Activated CD4-positive, alpha-beta T cell treated with anti-CD3 and anti-CD28 coated beads for 24 hours (primary cell): ENCODE data around the gene MASP1.
"Not testable (repeated sequence)": the region's sequence is repeated elsewhere in the genome, so short reads cannot be mapped to it uniquely, and the experiment has no call there.

Experiments
- DNase-seq, 2 donors: peaks; one replicate each; pipeline ENCODE4 v3.0.0-alpha.2; 2020; ENCODE audit warnings: low read depth in 2 of 2

The MASP1 gene

GRCh38 chr3:187265461-187265955 lies 26.0 kb downstream of the MASP1 start:
- no peak for DNase-seq

GRCh38 chr3:187264911-187265310 lies 26.6 kb downstream of the MASP1 start:
- no peak for DNase-seq

DNA sequence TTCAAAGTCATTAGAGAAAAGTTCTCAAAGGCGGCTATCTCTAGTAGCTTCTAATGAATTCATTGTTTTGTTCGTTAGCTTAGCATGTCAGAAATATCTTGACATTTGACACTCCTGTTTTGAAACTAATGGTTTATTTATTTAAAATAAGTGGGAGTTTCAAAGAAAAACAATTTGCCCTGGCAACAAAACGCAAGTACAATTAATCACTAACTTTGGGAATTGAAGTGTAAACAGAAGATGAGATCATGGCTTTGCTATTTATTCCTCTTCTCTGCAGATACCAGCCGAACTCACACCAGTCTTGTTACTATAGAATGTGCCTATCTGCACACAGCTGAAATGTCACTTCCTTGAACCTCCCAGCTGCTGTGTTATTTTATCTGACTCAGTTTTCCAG lies 27.5 kb downstream of the MASP1 start:
- DNase-seq, result no peak

GRCh38 chr3:187263270-187263669 lies 28.3 kb downstream of the MASP1 start:
- no peak for DNase-seq

DNA sequence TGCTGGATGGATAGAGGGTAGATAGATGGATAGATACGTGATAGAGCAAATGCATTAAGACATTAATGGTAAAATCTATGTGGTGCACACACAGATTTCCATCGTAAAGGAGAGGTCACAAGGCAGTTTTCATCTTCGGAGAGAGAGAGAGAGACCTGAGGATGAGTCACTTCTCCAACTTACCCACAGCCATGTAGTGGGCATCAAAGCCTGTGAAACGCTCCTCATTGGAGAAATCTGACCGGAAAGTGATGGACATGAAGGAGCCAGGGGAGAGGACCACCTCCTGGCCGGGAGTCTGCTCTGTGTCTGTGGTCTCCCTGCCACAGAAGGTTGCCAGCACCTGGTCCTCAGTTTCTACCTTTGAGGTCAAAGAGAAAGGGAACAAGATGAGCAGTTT lies 29.2 kb downstream of the MASP1 start:
- no peak for DNase-seq

DNA sequence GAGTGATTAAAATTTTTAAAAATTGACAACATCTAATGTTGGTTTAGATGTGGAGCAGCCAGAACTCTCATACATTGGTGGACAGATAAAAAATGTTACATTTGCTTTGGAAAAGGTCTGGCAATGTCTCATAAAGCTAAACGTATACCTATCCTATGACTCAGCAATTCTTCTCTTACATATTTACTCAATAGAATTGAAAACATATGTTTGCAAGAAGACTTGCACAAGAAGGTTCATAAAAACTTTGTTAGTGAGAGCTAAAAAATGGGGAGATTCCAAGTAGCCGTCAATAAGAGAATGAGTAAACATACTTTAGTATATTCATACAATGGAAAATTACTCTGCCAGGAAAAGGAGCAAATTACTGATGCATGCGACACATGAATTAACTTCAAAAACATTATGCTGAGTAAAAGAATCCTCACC lies 30.0 kb downstream of the MASP1 start:
- no peak for DNase-seq

DNA sequence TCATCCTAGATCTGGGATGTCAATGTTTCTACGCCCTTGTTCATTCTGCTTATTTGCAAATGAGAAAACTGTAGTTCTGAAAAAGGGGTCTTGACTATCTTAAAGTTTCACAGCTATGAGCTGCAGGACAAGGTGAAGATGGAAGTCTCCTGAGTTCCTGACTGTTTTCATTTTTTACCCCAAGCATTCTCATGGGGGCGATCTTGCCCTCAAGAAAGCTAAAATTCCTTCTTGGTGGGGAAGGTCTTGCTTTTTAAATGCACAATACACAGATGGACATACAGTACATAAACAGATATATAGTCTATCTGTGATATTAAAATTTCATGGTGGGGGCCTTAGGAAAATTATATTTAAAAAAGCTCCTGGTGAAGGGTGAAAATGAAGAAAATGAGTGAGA lies 32.4 kb downstream of the MASP1 start:
- no peak for DNase-seq

DNA sequence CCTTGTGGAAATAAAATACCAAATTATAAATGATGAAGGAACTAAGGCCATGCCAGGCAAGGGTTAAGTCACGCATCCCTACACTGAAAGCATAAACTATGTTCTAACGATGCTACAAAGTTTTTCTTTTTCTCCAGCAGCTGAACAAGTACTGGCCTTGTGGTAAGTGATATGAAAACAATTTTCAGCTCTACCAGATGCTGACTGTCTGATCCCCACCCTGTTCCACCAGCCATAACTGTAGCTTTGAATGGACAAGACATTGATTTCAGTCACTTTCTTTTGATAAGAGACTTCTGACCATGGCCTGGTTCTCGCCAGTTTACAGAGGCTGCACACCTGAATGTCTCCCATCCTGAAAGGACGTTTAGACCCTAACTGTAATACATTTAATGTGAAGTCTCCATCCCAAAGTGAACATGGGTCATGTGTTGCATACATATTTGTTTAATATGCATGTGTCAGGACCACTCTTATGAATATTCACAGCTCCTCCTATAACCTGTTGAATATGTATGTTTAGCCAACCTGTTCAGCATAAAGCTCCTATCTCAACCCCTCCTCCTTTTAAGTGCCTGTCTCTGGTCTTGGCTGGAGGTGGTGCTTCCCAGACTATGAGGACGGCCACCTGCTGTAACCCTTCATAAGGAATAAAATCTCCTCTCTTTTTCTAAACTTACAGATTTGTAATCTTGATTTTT lies 33.4 kb downstream of the MASP1 start:
- no peak for DNase-seq

GRCh38 chr3:187257471-187257870 lies 34.1 kb downstream of the MASP1 start:
- no peak for DNase-seq

DNA sequence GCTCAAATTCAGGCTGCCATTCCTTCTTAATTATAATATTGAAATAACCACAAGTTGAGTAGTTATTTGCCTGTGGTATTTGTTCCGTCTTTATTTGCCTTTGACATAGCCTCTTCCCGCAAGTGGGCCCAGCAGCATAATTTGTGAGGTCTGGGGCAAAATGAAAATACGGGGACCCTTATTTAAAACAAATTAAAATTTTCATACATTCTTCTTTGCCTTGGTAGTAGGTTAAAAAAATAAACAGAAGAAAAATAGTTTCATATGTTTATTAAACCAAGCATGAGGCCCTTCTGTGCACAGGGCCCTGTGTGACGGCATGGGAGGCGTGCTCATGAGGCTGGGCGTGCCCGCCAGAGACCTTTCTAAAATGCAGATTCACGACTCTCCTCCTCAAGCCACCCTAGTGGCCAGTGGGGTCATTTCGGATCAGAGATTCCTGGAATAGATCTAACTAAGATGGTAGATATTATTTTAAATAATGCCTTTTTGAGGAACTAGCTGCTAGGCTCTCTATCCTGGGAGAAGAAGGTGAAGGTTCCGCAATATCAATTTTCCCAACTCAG lies 35.4 kb downstream of the MASP1 start:
- DNase-seq, result no peak

GRCh38 chr3:187255314-187255713 lies 36.2 kb downstream of the MASP1 start:
- DNase-seq, result no peak

DNA sequence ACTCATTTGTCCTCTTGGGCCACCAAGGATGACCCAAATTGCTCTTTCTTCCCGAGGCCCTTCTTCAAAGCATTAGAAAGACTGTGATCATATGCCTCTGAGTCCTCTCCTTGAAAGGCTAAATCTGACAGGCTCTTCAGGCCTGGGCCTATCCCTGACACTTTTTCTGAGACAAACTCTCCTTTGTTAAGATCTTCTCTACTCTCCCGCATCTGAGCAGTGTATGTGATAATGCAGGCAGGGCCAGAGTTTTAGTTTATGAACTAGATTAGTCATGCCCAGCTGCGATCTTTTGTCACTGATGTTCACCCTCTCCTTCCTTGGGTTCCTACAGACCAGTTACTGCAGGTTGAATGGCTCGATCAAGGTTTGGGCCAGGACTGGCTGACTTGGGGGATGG lies 39.2 kb downstream of the MASP1 start:
- DNase-seq, result no peak

DNA sequence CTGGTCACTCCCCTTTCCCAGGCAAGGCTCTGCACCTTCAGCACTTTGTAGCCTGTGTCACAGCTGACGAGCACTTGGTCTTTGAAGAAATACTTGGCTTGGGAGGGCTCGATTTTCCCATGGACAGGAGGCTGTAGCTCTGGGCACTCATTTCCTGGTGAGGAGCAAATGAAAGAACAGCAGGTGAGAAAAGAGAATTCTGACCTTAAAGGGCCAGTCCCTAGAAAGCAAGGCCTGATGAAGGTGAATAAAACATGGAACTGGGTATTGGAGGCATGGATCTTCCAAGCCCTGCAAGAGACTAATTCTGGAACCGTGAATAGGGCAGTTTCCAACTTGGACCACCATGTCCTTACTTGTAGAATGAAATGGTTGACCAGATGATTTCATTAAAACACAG lies 39.9 kb downstream of the MASP1 start:
- no peak for DNase-seq

DNA sequence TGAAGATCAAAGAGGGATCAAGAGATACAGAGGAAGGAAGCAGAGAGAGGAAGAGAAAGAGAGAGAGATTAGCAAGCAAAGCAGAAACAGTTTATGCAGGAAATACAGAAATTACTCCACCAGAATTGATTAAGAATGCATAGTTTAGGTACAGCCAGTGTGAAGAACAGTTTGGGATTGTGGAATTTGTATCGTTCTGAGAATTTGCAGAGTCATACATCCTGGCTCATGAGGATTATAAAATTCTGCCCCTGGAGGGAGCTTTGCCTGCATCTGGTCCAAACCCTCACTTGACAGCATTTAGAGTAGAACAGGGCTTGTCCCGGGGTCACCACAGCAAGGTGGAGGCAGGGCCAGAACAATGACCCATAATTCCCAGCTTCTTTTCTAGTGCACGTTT lies 44.1 kb downstream of the MASP1 start:
- no peak for DNase-seq

- DNase-seq, result no peak
Observed at GRCh38 chr3:187243933-187244524, 47.5 kb downstream of the MASP1 start.

GRCh38 chr3:187242900-187243299 lies 48.6 kb downstream of the MASP1 start:
- DNase-seq, result no peak

DNA sequence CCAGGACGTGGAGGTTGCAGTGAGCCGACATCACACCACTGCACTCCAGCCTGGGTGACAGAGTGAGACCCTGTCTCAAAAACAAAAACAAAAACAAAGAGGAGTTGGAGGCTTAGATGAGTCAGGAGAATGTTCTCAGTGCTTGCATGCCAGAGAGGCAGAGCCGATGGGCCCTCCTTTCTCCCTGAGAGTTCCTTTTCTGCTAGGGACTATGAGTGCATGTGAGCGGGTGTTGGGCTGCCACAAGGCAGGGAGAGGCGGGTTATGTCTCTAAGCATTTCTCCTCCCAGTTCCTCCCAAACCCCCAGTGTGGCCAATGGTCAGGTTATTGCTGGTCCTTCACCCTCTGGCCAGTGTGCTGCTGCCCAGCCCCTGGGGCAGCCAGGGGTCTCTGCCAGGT lies 49.1 kb downstream of the MASP1 start:
- no peak for DNase-seq

GRCh38 chr3:187238835-187239234 lies 52.7 kb downstream of the MASP1 start:
- DNase-seq, result not testable (repeated sequence)

- DNase-seq, result no peak
Observed at GRCh38 chr3:187238239-187238638, 53.3 kb downstream of the MASP1 start.

DNA sequence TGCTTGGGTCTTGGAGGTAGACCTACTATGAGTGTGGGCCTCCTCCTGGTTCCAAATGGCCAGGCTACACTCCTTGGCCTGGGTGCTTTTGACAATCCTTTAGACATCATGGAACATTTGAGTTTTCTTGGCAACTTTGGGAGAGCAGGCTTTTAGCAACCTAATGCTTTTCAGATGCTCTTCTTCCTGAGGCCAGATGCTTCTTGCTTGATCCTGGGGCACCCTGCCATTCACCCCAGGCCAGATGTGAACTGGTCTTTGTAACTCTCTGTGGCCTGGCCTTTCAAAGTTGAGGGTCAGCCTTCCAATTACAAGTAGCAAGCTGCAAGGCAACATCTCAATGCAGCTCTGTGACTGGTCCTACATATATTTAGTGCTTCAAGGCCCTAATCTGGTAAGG lies 53.8 kb downstream of the MASP1 start:
- no peak for DNase-seq

GRCh38 chr3:187236962-187237361 lies 54.6 kb downstream of the MASP1 start:
- DNase-seq, result no peak

DNA sequence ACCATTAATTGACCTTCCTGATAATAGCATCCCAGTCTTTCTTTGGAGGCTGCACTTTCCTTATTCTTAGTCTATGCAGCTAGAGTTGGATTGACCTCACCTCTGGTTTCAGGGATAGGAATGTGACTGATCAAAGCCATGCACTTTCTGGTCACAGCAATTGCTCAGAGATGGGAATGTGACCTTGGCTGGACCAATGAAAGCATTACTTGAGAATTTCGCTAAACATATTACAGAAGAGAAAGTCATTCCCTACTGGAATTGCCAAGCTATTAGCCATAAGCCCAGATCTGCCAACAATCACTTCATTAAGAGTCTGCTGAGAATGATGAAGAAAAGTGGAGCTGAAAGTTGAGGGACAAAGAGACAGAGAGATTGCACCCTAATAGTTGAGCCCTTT lies 61.5 kb downstream of the MASP1 start:
- no peak for DNase-seq

DNA sequence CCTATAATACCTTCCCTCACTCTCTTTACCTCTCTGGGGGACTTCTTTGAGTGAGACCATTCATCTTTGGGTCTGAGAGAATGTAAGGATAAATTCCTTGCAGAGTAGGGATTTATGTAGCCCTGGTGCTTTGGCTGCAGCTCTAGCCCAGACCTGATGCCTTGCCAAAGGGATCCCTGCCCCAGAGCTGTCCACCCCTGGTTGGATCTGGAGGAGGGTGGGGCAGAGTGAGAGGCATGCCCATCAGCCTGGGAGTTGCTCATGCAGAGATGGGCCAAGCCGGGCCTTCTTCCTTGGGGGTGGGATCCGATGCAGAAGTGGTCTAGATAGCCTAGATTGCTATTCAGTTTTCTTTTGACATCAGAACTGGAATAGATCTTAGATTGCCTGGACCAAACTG lies 62.8 kb downstream of the MASP1 start:
- no peak for DNase-seq
